Measurements from ENCODE around the gene CPA4.

Gene CPA4

GRCh38 chr7:130332259-130333053 is 39.5 kb downstream of the CPA4 start:
- no peak overlapping the region for H3K27ac ChIP-seq
- no peak for DNase-seq (ENCODE audit: low spot score)
- ChIA-PET POLR2A (ENCODE audit: low non-redundant PET) (no interaction called here), CTCF (no interaction called here)
- no peak for TF ChIP-seq CTCF (conservative IDR thresholded peaks at IDR 0.05; ENCODE audit: low read depth)

- POLR2A ChIA-PET (ENCODE audit: low non-redundant PET): no interaction called here
- no peak for TF ChIP-seq CTCF (conservative IDR thresholded peaks at IDR 0.05; ENCODE audit: low read depth)
- no peak overlapping the region for H3K27ac ChIP-seq
- CTCF ChIA-PET: interaction anchor here (0.5 kb wide), 1 partner anchor 550 kb away, joined by 3 read pairs; no protein-coding TSS in a partner anchor
- no peak for DNase-seq (ENCODE audit: low spot score)
Measured at GRCh38 chr7:130333832-130334231, 40.9 kb downstream of the CPA4 start.

- TF ChIP-seq CTCF (conservative IDR thresholded peaks at IDR 0.05; ENCODE audit: low read depth): no peak
- H3K27ac ChIP-seq: no peak overlapping the region
- DNase-seq (ENCODE audit: low spot score): no peak
- CTCF ChIA-PET: interaction anchor here (0.5 kb wide), 1 partner anchor 551 kb away, joined by 3 read pairs; no protein-coding TSS in a partner anchor
- POLR2A ChIA-PET (ENCODE audit: low non-redundant PET): no interaction called here
Measured at GRCh38 chr7:130334274-130334673, 41.3 kb downstream of the CPA4 start.

GRCh38 chr7:130337410-130337971 is 44.5 kb downstream of the CPA4 start:
- no peak overlapping the region for H3K27ac ChIP-seq
- TF ChIP-seq CTCF (conservative IDR thresholded peaks at IDR 0.05; ENCODE audit: low read depth): no peak
- ChIA-PET CTCF (no interaction called here), POLR2A (ENCODE audit: low non-redundant PET) (no interaction called here)
- DNase-seq (ENCODE audit: low spot score): no peak

- no peak for TF ChIP-seq CTCF (conservative IDR thresholded peaks at IDR 0.05; ENCODE audit: low read depth)
- H3K27ac ChIP-seq: no peak overlapping the region
- POLR2A ChIA-PET (ENCODE audit: low non-redundant PET): no interaction called here
- CTCF ChIA-PET: no interaction called here
- DNase-seq (ENCODE audit: low spot score): no peak
Measured at GRCh38 chr7:130338233-130338632, 45.3 kb downstream of the CPA4 start.

GRCh38 chr7:130341882-130342281 is 48.9 kb downstream of the CPA4 start:
- POLR2A ChIA-PET (ENCODE audit: low non-redundant PET): no interaction called here
- no peak overlapping the region for H3K27ac ChIP-seq

More at GRCh38 chr7:130341882-130342281, 48.9 kb downstream of the CPA4 start:
- no peak for DNase-seq (ENCODE audit: low spot score)
- CTCF ChIA-PET: no interaction called here
- TF ChIP-seq CTCF (conservative IDR thresholded peaks at IDR 0.05; ENCODE audit: low read depth): no peak

All from RWPE1 (cell line).